A549 (cell line): ENCODE results near the gene SERPINE1.

Experiments used
- EP300 ChIP-seq, 2 experiments: fragments of >200 bp; sonication (Bioruptor Twin); formaldehyde crosslinking; IDR thresholded peaks; 2 replicates in 1 of 2; 3 replicates in 1 of 2; pipeline ENCODE4 v1.6.1; 2016 to 2017
- FOXS1 ChIP-seq: fragments of 250-450 bp; sonication (Bioruptor Pico); IDR thresholded peaks from 2 replicates; pipeline ENCODE4 v1.5.0; 2020; ENCODE audit warnings: mild to moderate bottlenecking, moderate library complexity
- JUN ChIP-seq, 2 experiments: fragments of >200 bp; sonication (Bioruptor Twin); formaldehyde crosslinking; IDR thresholded peaks; 2 replicates in 1 of 2; 3 replicates in 1 of 2; pipeline ENCODE4 v1.6.1; 2016 to 2017
- JUNB ChIP-seq: fragments of >200 bp; sonication (Bioruptor Twin); formaldehyde crosslinking; IDR thresholded peaks from 2 replicates; pipeline ENCODE4 v1.6.1; 2016
- MAZ ChIP-seq: fragments of 150-350 bp; IDR thresholded peaks from 2 replicates; pipeline ENCODE4 v1.6.1; 2014; ENCODE audit warnings: antibody characterized with exemption, low read depth, low read length, borderline replicate concordance
- SMC3 ChIP-seq: fragments of >200 bp; sonication (Bioruptor Twin); formaldehyde crosslinking; IDR thresholded peaks from 3 replicates; pipeline ENCODE4 v1.6.1; 2018; ENCODE audit warnings: inconsistent platforms
- TF ChIP-seq, protein P1 (sequence below): fragments of >200 bp; sonication (Bioruptor Twin); formaldehyde crosslinking; IDR thresholded peaks from 3 replicates; pipeline ENCODE4 v1.5.1; 2016
- TF ChIP-seq, protein P2 (sequence below): IDR thresholded peaks from 2 replicates; pipeline ENCODE4 v1.6.1; 2012; ENCODE audit warnings: low read depth, borderline replicate concordance

DNA sequence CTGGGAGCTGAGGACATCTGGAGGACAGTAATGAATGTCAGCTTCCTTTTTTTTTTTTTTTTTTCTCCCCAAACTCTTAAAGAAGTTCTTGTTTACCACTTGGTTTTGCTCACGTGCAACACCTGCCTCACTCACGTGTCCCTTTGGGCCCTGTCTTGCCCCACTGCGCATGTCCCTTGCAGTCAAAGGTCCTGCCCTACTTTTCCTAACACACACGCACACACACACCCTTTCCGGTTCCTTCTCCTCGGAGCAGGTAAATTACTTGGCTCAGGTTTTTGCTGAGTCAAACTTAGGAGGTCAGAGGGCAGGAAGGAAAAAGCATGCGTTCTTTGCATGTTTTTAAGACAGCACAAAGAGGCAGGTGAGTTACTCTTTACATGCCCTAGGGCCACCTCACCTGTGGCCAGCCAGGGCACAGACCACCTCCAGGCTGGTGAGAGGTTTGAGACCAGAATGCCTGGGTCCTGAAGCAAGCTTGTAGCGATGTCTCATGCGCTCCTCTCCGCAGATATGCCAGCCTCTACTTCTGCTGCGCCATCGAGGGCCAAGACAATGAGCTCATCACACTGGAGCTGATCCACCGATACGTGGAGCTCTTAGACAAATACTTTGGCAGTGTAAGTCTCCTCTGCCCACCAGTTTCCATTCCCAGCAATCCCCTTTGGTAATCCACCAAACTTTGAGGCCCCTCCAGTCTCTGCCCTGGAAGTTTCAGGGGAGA lies 30.1 kb downstream of the SERPINE1 start:
- TF ChIP-seq, protein P1, sequence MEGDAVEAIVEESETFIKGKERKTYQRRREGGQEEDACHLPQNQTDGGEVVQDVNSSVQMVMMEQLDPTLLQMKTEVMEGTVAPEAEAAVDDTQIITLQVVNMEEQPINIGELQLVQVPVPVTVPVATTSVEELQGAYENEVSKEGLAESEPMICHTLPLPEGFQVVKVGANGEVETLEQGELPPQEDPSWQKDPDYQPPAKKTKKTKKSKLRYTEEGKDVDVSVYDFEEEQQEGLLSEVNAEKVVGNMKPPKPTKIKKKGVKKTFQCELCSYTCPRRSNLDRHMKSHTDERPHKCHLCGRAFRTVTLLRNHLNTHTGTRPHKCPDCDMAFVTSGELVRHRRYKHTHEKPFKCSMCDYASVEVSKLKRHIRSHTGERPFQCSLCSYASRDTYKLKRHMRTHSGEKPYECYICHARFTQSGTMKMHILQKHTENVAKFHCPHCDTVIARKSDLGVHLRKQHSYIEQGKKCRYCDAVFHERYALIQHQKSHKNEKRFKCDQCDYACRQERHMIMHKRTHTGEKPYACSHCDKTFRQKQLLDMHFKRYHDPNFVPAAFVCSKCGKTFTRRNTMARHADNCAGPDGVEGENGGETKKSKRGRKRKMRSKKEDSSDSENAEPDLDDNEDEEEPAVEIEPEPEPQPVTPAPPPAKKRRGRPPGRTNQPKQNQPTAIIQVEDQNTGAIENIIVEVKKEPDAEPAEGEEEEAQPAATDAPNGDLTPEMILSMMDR, result no peak
- TF ChIP-seq JUNB (no peak), SMC3 (no peak), FOXS1 (no peak), EP300 (IDR thresholded peaks at IDR 0.05) (no peak), MAZ (no peak), JUN (IDR thresholded peaks at IDR 0.05) (no peak)
- TF ChIP-seq, protein P2, sequence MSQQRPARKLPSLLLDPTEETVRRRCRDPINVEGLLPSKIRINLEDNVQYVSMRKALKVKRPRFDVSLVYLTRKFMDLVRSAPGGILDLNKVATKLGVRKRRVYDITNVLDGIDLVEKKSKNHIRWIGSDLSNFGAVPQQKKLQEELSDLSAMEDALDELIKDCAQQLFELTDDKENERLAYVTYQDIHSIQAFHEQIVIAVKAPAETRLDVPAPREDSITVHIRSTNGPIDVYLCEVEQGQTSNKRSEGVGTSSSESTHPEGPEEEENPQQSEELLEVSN, result no peak
